Measurements from ENCODE around the gene HLA-DRB5. TPM values are rescaled to one million over a fixed set of nuclear protein-coding genes. Genes with fewer than 3 reads are reported as not detected.

The HLA-DRB5 gene
- total and polyA plus RNA-seq, 2 of the 4 experiments (the other 2 are of a cell fraction) = not detected

GRCh38 chr6:32492351-32492750, 37.7 kb downstream of the HLA-DRB5 start:
- no peak overlapping the region for H2AFZ ChIP-seq (replicated peaks; ENCODE audit: low read length, poor library complexity)
- H2AK9ac ChIP-seq (replicated peaks; ENCODE audit: low read depth, low read length, poor library complexity) = no peak overlapping the region
- no peak overlapping the region for H2BK5ac ChIP-seq (ENCODE audit: low read depth, low read length, poor library complexity, severe bottlenecking)
- no peak for ATAC-seq (ENCODE audit: low read depth)
- no peaks in the 10 kb centered on the region for H3K36me3 ChIP-seq (ENCODE audit: control insufficient read depth, insufficient read depth, low read length)
- no peak for DNase-seq
- no peak overlapping the region for H3K27ac ChIP-seq (ENCODE audit: insufficient read depth, low read length)
- intact Hi-C loops (cut with micrococcal nuclease) (no loop called here), dilution Hi-C loops (cut with HindIII; ENCODE audit: low sequenced_read_pairs, unreplicated experiment) (no loop called here), in situ Hi-C loops (cut with MboI; ENCODE audit: low sequenced_read_pairs) (no loop called here)
- no peak overlapping the region for H2BK15ac ChIP-seq (ENCODE audit: low read depth, low read length)
- no peak overlapping the region for H4K5ac ChIP-seq (ENCODE audit: low read depth, low read length)
- no peak overlapping the region for H3K4ac ChIP-seq (ENCODE audit: low read depth, low read length)
- no peak overlapping the region for H4K91ac ChIP-seq (ENCODE audit: insufficient read depth, low read depth, low read length)
- H3K9me3 ChIP-seq (ENCODE audit: control insufficient read depth, insufficient read depth, low read length) = no peaks in the 10 kb centered on the region
- no peak overlapping the region for H4K8ac ChIP-seq (ENCODE audit: low read depth in 2 of 2, low read length in 2 of 2)
- H3K18ac ChIP-seq (ENCODE audit: low read depth, low read length) = no peak overlapping the region
- H3K4me3 ChIP-seq (ENCODE audit: insufficient read depth, low read depth, low read length) = no peak overlapping the region
- H2BK20ac ChIP-seq (ENCODE audit: low read depth, low read length) = no peak overlapping the region
- no peak overlapping the region for H3K23ac ChIP-seq (ENCODE audit: low read depth, low read length)
- no peak overlapping the region for H2AK5ac ChIP-seq (ENCODE audit: low read depth, low read length)
- POLR2A ChIA-PET (ENCODE audit: unreplicated experiment) = no interaction called here
- no peak for TF ChIP-seq NFE2L2 (IDR thresholded peaks at IDR 0.05; ENCODE audit: low read depth, low read length)
- TF ChIP-seq MXI1 (IDR thresholded peaks at IDR 0.05; ENCODE audit: borderline replicate concordance, low read depth, low read length) = no peak
- TF ChIP-seq CTCF (conservative IDR thresholded peaks at IDR 0.05; ENCODE audit: low read depth, low read length) = no peak
- no peak for TF ChIP-seq FOS (IDR thresholded peaks at IDR 0.05; ENCODE audit: low read depth, low read length)
- TF ChIP-seq RFX5 (IDR thresholded peaks at IDR 0.05; ENCODE audit: low read depth, low read length) = no peak
- TF ChIP-seq BHLHE40 (IDR thresholded peaks at IDR 0.05; ENCODE audit: low read depth, low read length) = no peak
- TF ChIP-seq RCOR1 (IDR thresholded peaks at IDR 0.05; ENCODE audit: insufficient replicate concordance, low read length) = no peak
- TF ChIP-seq CEBPB (IDR thresholded peaks at IDR 0.05; ENCODE audit: low read depth, low read length) = no peak
- TF ChIP-seq MAZ (IDR thresholded peaks at IDR 0.05; ENCODE audit: borderline replicate concordance, low read depth, low read length) = no peak
- H3K9me1 ChIP-seq (ENCODE audit: insufficient read depth, low read length) = no peaks in the 10 kb centered on the region
- no peak overlapping the region for H3K14ac ChIP-seq (replicated peaks; ENCODE audit: low read depth, low read length)
- H3K4me2 ChIP-seq (ENCODE audit: low read depth, low read length) = no peak overlapping the region
- H4K20me1 ChIP-seq (ENCODE audit: insufficient read depth, low read length) = no peaks in the 10 kb centered on the region
- H3K79me1 ChIP-seq (ENCODE audit: low read depth in 1 of 2, low read length in 2 of 2) = no peaks in the 10 kb centered on the region
- no peaks in the 10 kb centered on the region for H3K4me1 ChIP-seq (ENCODE audit: control insufficient read depth, insufficient read depth, low read length)
- H3K27me3 ChIP-seq (ENCODE audit: control insufficient read depth, insufficient read depth, low read length) = no peaks in the 10 kb centered on the region
- no peak overlapping the region for H3K9ac ChIP-seq (ENCODE audit: low read depth, low read length)
- no peak overlapping the region for H2BK120ac ChIP-seq (ENCODE audit: low read depth, low read length)
- no TSS peak for BruUV-seq (replicated peaks)
- no peak overlapping the region for H3K56ac ChIP-seq (ENCODE audit: extremely low read depth, insufficient read depth, low read length)
- CTCF ChIA-PET = no interaction called here

All from IMR-90 (cell line).